Activated CD8-positive, alpha-beta memory T cell treated with anti-CD3 and anti-CD28 coated beads, Interleukin-2, amount 50 U/mL, for 1 hour (primary cell): ENCODE measurements around the gene NFASC.

Source experiments
- DNase-seq: peaks from one replicate; pipeline ENCODE4 v3.0.0-alpha.2; 2020; ENCODE audit errors: extremely low read depth

Gene NFASC

GRCh38 chr1:204859861-204860267 lies 10.8 kb upstream of the NFASC start:
- DNase-seq = no peak

GRCh38 chr1:204863024-204863423 lies 7.6 kb upstream of the NFASC start:
- no peak for DNase-seq

GRCh38 chr1:204863730-204864129 lies 6.9 kb upstream of the NFASC start:
- no peak for DNase-seq

- DNase-seq = no peak
These were observed 4.5 kb upstream of the NFASC start for GRCh38 chr1:204866051-204866596.

- DNase-seq = no peak
These were observed 3.5 kb upstream of the NFASC start for GRCh38 chr1:204867203-204867602.

- DNase-seq = no peak
These were observed 2.9 kb upstream of the NFASC start for GRCh38 chr1:204867666-204868339.

GRCh38 chr1:204868340-204868700 lies 2.3 kb upstream of the NFASC start:
- no peak for DNase-seq

GRCh38 chr1:204869097-204869496 lies 1.6 kb upstream of the NFASC start:
- no peak for DNase-seq

GRCh38 chr1:204871405-204872037 lies 859 bp downstream of the NFASC start:
- no peak for DNase-seq

- DNase-seq = no peak
These were observed 1.7 kb downstream of the NFASC start for GRCh38 chr1:204872262-204872881.

GRCh38 chr1:204873176-204873575 lies 2.5 kb downstream of the NFASC start:
- DNase-seq = no peak

GRCh38 chr1:204873714-204874113 lies 3.1 kb downstream of the NFASC start:
- no peak for DNase-seq

- DNase-seq = no peak
These were observed 3.6 kb downstream of the NFASC start for GRCh38 chr1:204874274-204874673.

GRCh38 chr1:204875255-204875654 lies 4.6 kb downstream of the NFASC start:
- DNase-seq = no peak

- no peak for DNase-seq
These were observed 8.1 kb downstream of the NFASC start for GRCh38 chr1:204878621-204879234.

GRCh38 chr1:204879351-204879750 lies 8.7 kb downstream of the NFASC start:
- no peak for DNase-seq

GRCh38 chr1:204880906-204881305 lies 10.2 kb downstream of the NFASC start:
- no peak for DNase-seq

GRCh38 chr1:204882479-204882878 lies 11.8 kb downstream of the NFASC start:
- no peak for DNase-seq

- DNase-seq = no peak
These were observed 12.7 kb downstream of the NFASC start for GRCh38 chr1:204883405-204883804.

- DNase-seq = no peak
These were observed 14.6 kb downstream of the NFASC start for GRCh38 chr1:204885288-204885711.

- no peak for DNase-seq
These were observed 15.1 kb downstream of the NFASC start for GRCh38 chr1:204885790-204886189.

- DNase-seq = no peak
These were observed 17.2 kb downstream of the NFASC start for GRCh38 chr1:204887846-204888245.

- no peak for DNase-seq
These were observed 17.6 kb downstream of the NFASC start for GRCh38 chr1:204888294-204888693.
